HG03045 (cell line): ENCODE results near the gene LRP2.
"Not testable (repeated sequence)": the region's sequence is repeated elsewhere in the genome, so short reads cannot be mapped to it uniquely, and the experiment has no call there.

Experiments
- ATAC-seq: cut with Tn5 transposase; IDR thresholded peaks from one replicate; pipeline ENCODE4 v1.9.1; 2021; ENCODE audit warnings: mild to moderate bottlenecking, moderate library complexity; ENCODE audit not compliant: unreplicated experiment

The LRP2 gene

GRCh38 chr2:169362118-169362893, at the start of gene LRP2:
TSS of gene LRP2 (minus strand) at chr2:169362534. CDS start at chr2:169362399, 135 bp downstream.
- no peak for ATAC-seq

- no peak for ATAC-seq
These were observed 44.6 kb upstream of the LRP2 start for GRCh38 chr2:169406891-169407290.

- ATAC-seq = not testable (repeated sequence)
These were observed 37.2 kb upstream of the LRP2 start for GRCh38 chr2:169399491-169399890.

- ATAC-seq = no peak
These were observed 35.4 kb upstream of the LRP2 start for GRCh38 chr2:169397697-169398096.

GRCh38 chr2:169395821-169396374, 33.6 kb upstream of the LRP2 start:
- no peak for ATAC-seq

GRCh38 chr2:169393068-169393590, 30.8 kb upstream of the LRP2 start:
- ATAC-seq = no peak

- no peak for ATAC-seq
These were observed 28.9 kb upstream of the LRP2 start for GRCh38 chr2:169391236-169391635.

- no peak for ATAC-seq
These were observed 25.8 kb upstream of the LRP2 start for GRCh38 chr2:169388161-169388560.

- no peak for ATAC-seq
These were observed 24.4 kb upstream of the LRP2 start for GRCh38 chr2:169386722-169387121.

- ATAC-seq = no peak
These were observed 22.5 kb upstream of the LRP2 start for GRCh38 chr2:169384816-169385215.

GRCh38 chr2:169372561-169372960, 10.2 kb upstream of the LRP2 start:
- ATAC-seq = no peak

GRCh38 chr2:169366066-169366465, 3.7 kb upstream of the LRP2 start:
- no peak for ATAC-seq

GRCh38 chr2:169365029-169365480, 2.7 kb upstream of the LRP2 start:
- peak; percentile 65 for ATAC-seq

GRCh38 chr2:169363560-169364150, 1.3 kb upstream of the LRP2 start:
- ATAC-seq = peak; percentile 43

- ATAC-seq = no peak
These were observed 693 bp upstream of the LRP2 start for GRCh38 chr2:169362894-169363559.

- ATAC-seq = no peak
These were observed 622 bp downstream of the LRP2 start for GRCh38 chr2:169361706-169362117.

- ATAC-seq = no peak
These were observed 1.2 kb downstream of the LRP2 start for GRCh38 chr2:169360984-169361705.

- no peak for ATAC-seq
These were observed 4.3 kb downstream of the LRP2 start for GRCh38 chr2:169358016-169358415.

- no peak for ATAC-seq
These were observed 8.1 kb downstream of the LRP2 start for GRCh38 chr2:169354244-169354643.

- ATAC-seq = no peak
These were observed 10.6 kb downstream of the LRP2 start for GRCh38 chr2:169351725-169352124.

- ATAC-seq = no peak
These were observed 12.8 kb downstream of the LRP2 start for GRCh38 chr2:169349535-169349934.
